H1 (cell line): Measurements from ENCODE around the gene ADGRA3. TPM values are rescaled to one million over a fixed set of nuclear protein-coding genes. Genes with fewer than 3 reads are reported as not detected.

Experiments
- CTCF ChIA-PET: fragments of 300-600 bp; sonication (Branson Sonifier 250); formaldehyde crosslinking; loops from one replicate; lab custom pipeline; 2021; ENCODE audit not compliant: partially characterized antibody; lab: Charles Lee
- POLR2A ChIA-PET: fragments of 300-600 bp; sonication (Branson Sonifier 250); formaldehyde crosslinking; loops from one replicate; lab custom pipeline; 2021; ENCODE audit warnings: inconsistent platforms; ENCODE audit not compliant: partially characterized antibody; lab: Charles Lee
- DNase-seq, 2 experiments: peaks; one replicate each; pipeline versions ENCODE4 v3.0.0 to v3.0.0-alpha.2; 2010 to 2022; ENCODE audit warnings: low spot score in 2 of 2, low read depth in 1 of 2, mixed read lengths in 1 of 2
- FAIRE-seq: peaks from 2 replicates; lab custom pipeline; 2011; peaks lifted over from hg19 to GRCh38; lab: Jason Lieb, UNC
- H2AFZ ChIP-seq: 2 replicates; pipeline ENCODE4 v1.8.1; 2012; ENCODE audit warnings: low read length, inconsistent platforms
- H2AK5ac ChIP-seq: 2 replicates; pipeline ENCODE4 v1.6.1; 2013; ENCODE audit warnings: low read depth, low read length
- H2BK120ac ChIP-seq: replicated peaks from 2 replicates; pipeline ENCODE3; 2013; ENCODE audit warnings: low read depth, low read length, inconsistent platforms
- H2BK12ac ChIP-seq: 2 replicates; pipeline ENCODE4 v1.6.1; 2013; ENCODE audit warnings: low read depth, low read length
- H2BK15ac ChIP-seq: 2 replicates; pipeline ENCODE4 v1.6.1; 2013; ENCODE audit warnings: low read length
- H2BK20ac ChIP-seq: 2 replicates; pipeline ENCODE4 v1.6.1; 2013; ENCODE audit warnings: low read length
- H2BK5ac ChIP-seq: 2 replicates; pipeline ENCODE4 v1.6.1; 2013; ENCODE audit warnings: low read depth, low read length
- H3K14ac ChIP-seq: 2 replicates; pipeline ENCODE4 v1.6.1; 2013; ENCODE audit warnings: inconsistent platforms; ENCODE audit not compliant: insufficient read length
- H3K18ac ChIP-seq: 2 replicates; pipeline ENCODE4 v1.6.1; 2013; ENCODE audit warnings: low read length; ENCODE audit errors: extremely low read depth
- H3K23ac ChIP-seq: 2 replicates; pipeline ENCODE4 v1.6.1; 2013; ENCODE audit warnings: inconsistent platforms; ENCODE audit not compliant: insufficient read length
- H3K23me2 ChIP-seq: 2 replicates; pipeline ENCODE4 v1.6.1; 2013; ENCODE audit warnings: low read depth, low read length
- H3K27ac ChIP-seq: 2 replicates; pipeline ENCODE4 v1.6.1; 2011; ENCODE audit warnings: low read depth, low read length, inconsistent platforms
- H3K27me3 ChIP-seq, 4 experiments: replicated peaks in 1 of 4; 1 replicate in 1 of 4; 2 replicates in 3 of 4; pipeline versions ENCODE4 v1.6.1 to v1.8.1; 2011 to 2013; ENCODE audit warnings: low read length in 3 of 4, mild to moderate bottlenecking in 3 of 4, inconsistent platforms in 2 of 4, mixed read lengths in 2 of 4, moderate library complexity in 1 of 4; ENCODE audit not compliant: control insufficient read depth in 3 of 4, insufficient read depth in 3 of 4; ENCODE audit errors: extremely low read depth in 1 of 4
- H3K36me3 ChIP-seq, 4 experiments: 2 replicates each; pipeline versions ENCODE4 v1.6.1 to v1.8.1; 2011 to 2013; ENCODE audit warnings: mild to moderate bottlenecking in 4 of 4, low read length in 3 of 4, moderate library complexity in 2 of 4, control low read depth in 1 of 4, inconsistent platforms in 1 of 4; ENCODE audit not compliant: insufficient read depth in 4 of 4, control insufficient read depth in 2 of 4
- H3K4ac ChIP-seq: replicated peaks from 2 replicates; pipeline ENCODE3; 2013; ENCODE audit warnings: low read length, low read depth, mixed read lengths, inconsistent platforms; ENCODE audit not compliant: insufficient read length
- H3K4me1 ChIP-seq, 4 experiments: replicated peaks in 1 of 4; 1 replicate in 1 of 4; 2 replicates in 3 of 4; pipeline versions ENCODE4 v1.6.1 to v1.8.1; 2011 to 2013; ENCODE audit warnings: low read length in 3 of 4, inconsistent platforms in 2 of 4, mixed read lengths in 1 of 4; ENCODE audit not compliant: insufficient read depth in 4 of 4, control insufficient read depth in 3 of 4
- H3K4me2 ChIP-seq, 2 experiments: 2 replicates each; pipeline versions ENCODE4 v1.6.1 to v1.8.1; 2011 to 2013; ENCODE audit warnings: low read depth in 2 of 2, low read length in 2 of 2, control low read depth in 1 of 2, inconsistent platforms in 1 of 2, mild to moderate bottlenecking in 1 of 2; ENCODE audit not compliant: insufficient read depth in 1 of 2
- H3K4me3 ChIP-seq, 4 experiments: fragments of 200-600, 300-600 bp in 1 of 4; sonication (generic), shearing (Covaris generic), sonication (Bioruptor Twin) in 1 of 4; 2 replicates each; pipeline versions ENCODE4 v1.5.1 to v1.8.1; 2011 to 2016; ENCODE audit warnings: low read length in 4 of 4, low read depth in 3 of 4, control low read depth in 2 of 4, inconsistent platforms in 2 of 4, mild to moderate bottlenecking in 2 of 4, mixed read lengths in 1 of 4, moderate library complexity in 1 of 4; ENCODE audit not compliant: insufficient read depth in 2 of 4; ENCODE audit errors: extremely low read depth in 1 of 4
- H3K56ac ChIP-seq: replicated peaks from 2 replicates; pipeline ENCODE3; 2013; ENCODE audit warnings: low read depth, mild to moderate bottlenecking, mixed read lengths, low read length, inconsistent platforms; ENCODE audit not compliant: insufficient read length
- H3K79me1 ChIP-seq: 2 replicates; pipeline ENCODE4 v1.6.1; 2013; ENCODE audit warnings: low read depth, low read length, control low read depth
- H3K79me2 ChIP-seq, 2 experiments: 2 replicates each; pipeline versions ENCODE4 v1.6.1 to v1.8.1; 2012 to 2013; ENCODE audit warnings: low read length in 2 of 2, mild to moderate bottlenecking in 2 of 2, inconsistent platforms in 1 of 2; ENCODE audit not compliant: insufficient read depth in 2 of 2, control insufficient read depth in 1 of 2
- H3K9ac ChIP-seq, 4 experiments: replicated peaks in 1 of 4; 1 replicate in 1 of 4; 2 replicates in 3 of 4; pipeline versions ENCODE4 v1.6.1 to v1.8.1; 2011 to 2013; ENCODE audit warnings: low read depth in 3 of 4, low read length in 3 of 4, control low read depth in 2 of 4, mild to moderate bottlenecking in 2 of 4, moderate library complexity in 2 of 4, inconsistent platforms in 1 of 4; ENCODE audit errors: extremely low read depth in 1 of 4
- H3K9me3 ChIP-seq, 2 experiments: 2 replicates each; pipeline versions ENCODE4 v1.6.1 to v1.8.1; 2012 to 2013; ENCODE audit warnings: mild to moderate bottlenecking in 2 of 2, moderate library complexity in 2 of 2, control low read depth in 1 of 2, inconsistent platforms in 1 of 2, low read depth in 1 of 2, low read length in 1 of 2, mixed read lengths in 1 of 2; ENCODE audit not compliant: insufficient read depth in 2 of 2
- H4K20me1 ChIP-seq, 2 experiments: replicated peaks in 1 of 2; 2 replicates each; pipeline versions ENCODE3 to v1.8.1; 2011 to 2013; ENCODE audit warnings: inconsistent platforms in 2 of 2, low read length in 2 of 2, mild to moderate bottlenecking in 1 of 2; ENCODE audit not compliant: insufficient read depth in 2 of 2, control insufficient read depth in 1 of 2
- H4K5ac ChIP-seq: 2 replicates; pipeline ENCODE4 v1.6.1; 2013; ENCODE audit warnings: low read length, low read depth, mixed read lengths, inconsistent platforms; ENCODE audit not compliant: insufficient read length
- H4K8ac ChIP-seq: 2 replicates; pipeline ENCODE4 v1.8.0; 2013; ENCODE audit warnings: mild to moderate bottlenecking, moderate library complexity, low read length, inconsistent platforms; ENCODE audit not compliant: insufficient read depth; ENCODE audit errors: extremely low read depth
- H4K91ac ChIP-seq: replicated peaks from 2 replicates; pipeline ENCODE3; 2013; ENCODE audit warnings: low read length, mixed read lengths, inconsistent platforms; ENCODE audit not compliant: insufficient read length
- HDAC6 ChIP-seq: IDR thresholded peaks from one replicate; pipeline ENCODE4 v1.7.1; 2012; ENCODE audit warnings: low read depth, mild to moderate bottlenecking, inconsistent platforms, low read length, moderate library complexity
- whole genome bisulfite sequencing, 2 experiments: shearing (Covaris generic) in 1 of 2; methylation state at CpG; one replicate each; pipeline versions ENCODE4 v1.1.6 to v1.1.7; 2013 to 2015; ENCODE audit warnings: low lambda C conversion rate in 2 of 2, mixed read lengths in 2 of 2, inconsistent platforms in 1 of 2, low coverage in 1 of 2, missing lambda C conversion rate in 1 of 2; ENCODE audit not compliant: insufficient replicate concordance in 2 of 2, insufficient coverage in 1 of 2, insufficient read length in 1 of 2; ENCODE audit errors: extremely low coverage in 1 of 2, missing lambda C conversion rate in 1 of 2; 5-methylcytosine and 5-hydroxymethylcytosine counted together
- polyA plus RNA-seq, 7 experiments: library from polyadenylated mRNA; depleted of rRNA in 3 of 7; stranded (reverse) in 5 of 7; unstranded in 2 of 7; fragments of >200 nt in 5 of 7; fragments of 200-250 nt in 2 of 7; gene quantifications; 1 replicate in 5 of 7; 2 replicates in 1 of 7; 4 replicates in 1 of 7; pipeline versions ENCODE4 v1.2.1 to v1.2.3, GENCODE V29; 2011 to 2013; ENCODE audit warnings: missing spikeins in 2 of 7, mixed read lengths in 2 of 7
- total RNA-seq: library from RNA; stranded (reverse); fragmentation: NEBNext Ultra II Directional; extraction: Animal tissue kit (Norgen Biotek cat#: 25700); gene quantifications from 2 replicates; pipeline ENCODE4 v1.2.1, GENCODE V29; 2021
- TF ChIP-seq, protein P1 (sequence below): IDR thresholded peaks from 2 replicates; pipeline ENCODE4 v1.6.1; 2012; ENCODE audit warnings: inconsistent platforms

ADGRA3 gene
- total and polyA plus RNA-seq, 2 of the 8 experiments (the other 6 are each of a cell fraction or from before 2014, with no cell fraction given) = 31.5 to 63.0 TPM

DNA sequence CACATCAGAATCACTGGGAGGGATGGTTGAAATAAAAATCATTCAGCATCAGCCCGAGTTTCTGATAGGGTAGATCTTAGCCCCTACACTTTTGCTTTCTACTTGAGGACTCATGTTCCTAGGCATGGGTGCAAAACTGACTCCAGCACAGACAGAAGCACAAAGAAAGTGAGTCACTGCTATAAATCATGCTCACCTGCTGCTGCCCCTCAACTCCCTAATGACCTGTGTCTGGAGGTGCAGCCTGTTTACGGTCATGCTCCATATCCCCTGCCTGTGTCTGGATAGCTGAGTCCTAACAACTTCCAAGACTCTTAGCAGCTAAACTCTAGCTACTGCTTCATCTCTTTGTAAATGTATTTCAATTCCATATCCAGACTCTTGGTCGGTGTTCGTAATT is 57.8 kb downstream of the ADGRA3 start:
- H4K5ac ChIP-seq = no peak overlapping the region
- peaks cover 0 to 6% of the 10 kb centered on the region in 2 experiments; a peak in 1 of 4 replicates for H3K79me2 ChIP-seq
- H2AFZ ChIP-seq = no peak overlapping the region
- H2BK12ac ChIP-seq = no peak overlapping the region; the same call in 1 of the 2 replicates
- H4K20me1 ChIP-seq = peaks cover 0 to 5% of the 10 kb centered on the region in 2 experiments
- H3K27ac ChIP-seq = no peak overlapping the region
- CTCF ChIA-PET = interaction anchor here (1.1 to 1.6 kb wide), 2 partner anchors 8 to 23 kb away, joined by 3 to 6 read pairs; no protein-coding TSS in a partner anchor
- no peaks in the 10 kb centered on the region for H3K27me3 ChIP-seq
- peaks cover 0 to 14% (median 3%) of the 10 kb centered on the region in 4 experiments; a peak in 2 of 8 replicates for H3K36me3 ChIP-seq
- H3K4me2 ChIP-seq = no peak overlapping the region
- H2BK5ac ChIP-seq = no peak overlapping the region
- FAIRE-seq = no peak
- no peak overlapping the region for H3K56ac ChIP-seq
- H3K4me3 ChIP-seq = no peak overlapping the region
- H4K91ac ChIP-seq = no peak overlapping the region
- H3K79me1 ChIP-seq = peaks cover 5% of the 10 kb centered on the region; the same call in 1 of the 2 replicates
- H2BK20ac ChIP-seq = no peak overlapping the region
- H3K18ac ChIP-seq = no peak overlapping the region
- no peak overlapping the region for H3K23ac ChIP-seq
- no peak overlapping the region; the same call in 1 of the 2 replicates for H2AK5ac ChIP-seq
- no peaks in the 10 kb centered on the region; the same call in 1 of the 2 replicates for H3K23me2 ChIP-seq
- H3K4ac ChIP-seq = no peak overlapping the region
- H4K8ac ChIP-seq = no peak overlapping the region
- H3K9me3 ChIP-seq = no peaks in the 10 kb centered on the region
- no peak overlapping the region for H2BK15ac ChIP-seq
- WGBS, 2 experiments = 88% methylated on average over 4 of the region's 4 CpGs; no CpG with 5 or more reads in 1 of the 2 experiments
- no peak overlapping the region for H3K9ac ChIP-seq
- POLR2A ChIA-PET = no interaction called here
- no peak overlapping the region for H2BK120ac ChIP-seq
- DNase-seq = no peak
- no peak overlapping the region for H3K14ac ChIP-seq
- peaks cover 0 to 10% (median 4%) of the 10 kb centered on the region in 4 experiments; a peak in 3 of 7 replicates for H3K4me1 ChIP-seq
- TF ChIP-seq, protein P1, sequence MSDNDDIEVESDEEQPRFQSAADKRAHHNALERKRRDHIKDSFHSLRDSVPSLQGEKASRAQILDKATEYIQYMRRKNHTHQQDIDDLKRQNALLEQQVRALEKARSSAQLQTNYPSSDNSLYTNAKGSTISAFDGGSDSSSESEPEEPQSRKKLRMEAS = no peak
- TF ChIP-seq HDAC6 = no peak
